ENCODE data around the gene CRIM1.

CRIM1 gene

DNA sequence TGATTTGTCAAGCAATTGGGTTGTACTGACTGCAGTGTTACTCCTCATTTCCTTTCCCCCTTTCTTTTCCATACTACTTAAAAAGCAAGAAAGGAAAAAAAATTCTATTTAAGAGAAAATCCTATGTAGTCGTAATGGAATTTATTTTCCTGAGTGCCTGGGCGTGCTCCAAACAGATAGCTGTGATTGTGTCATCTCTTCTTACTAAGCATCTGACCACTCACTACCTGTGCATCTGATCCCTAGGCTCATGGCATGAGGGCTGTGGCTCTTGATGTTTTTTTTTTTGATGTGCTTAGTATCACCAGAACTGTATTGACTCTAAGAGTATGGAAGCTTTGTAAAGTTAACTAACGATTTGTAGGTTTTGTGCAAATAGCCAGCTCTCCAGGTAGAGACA, 19.0 kb downstream of the CRIM1 start:
- no peak for DNase-seq (ENCODE audit: low read depth)

DNA sequence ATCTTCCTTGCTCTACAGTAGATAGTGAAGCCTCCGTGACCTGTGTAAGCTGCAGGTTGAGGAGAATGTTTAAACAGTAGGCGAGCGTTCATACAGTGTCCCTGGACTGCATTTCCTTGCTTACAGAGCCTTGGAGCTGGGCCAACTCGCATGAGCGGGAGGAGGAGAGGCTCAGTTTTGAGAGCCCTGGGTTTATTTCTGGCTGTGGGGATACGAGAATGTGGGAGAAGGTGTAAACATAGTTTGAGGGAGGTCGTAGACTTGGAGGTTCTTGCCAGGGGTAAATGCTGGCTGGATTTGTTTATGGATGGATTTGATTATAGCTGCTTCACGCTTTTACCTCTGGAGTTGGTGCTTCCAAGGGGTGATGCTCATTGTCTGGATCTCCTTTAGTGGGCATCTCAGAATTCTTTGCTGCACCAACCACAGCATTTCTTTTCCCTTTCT, 20.8 kb downstream of the CRIM1 start:
- DNase-seq (ENCODE audit: low read depth), result no peak

DNA sequence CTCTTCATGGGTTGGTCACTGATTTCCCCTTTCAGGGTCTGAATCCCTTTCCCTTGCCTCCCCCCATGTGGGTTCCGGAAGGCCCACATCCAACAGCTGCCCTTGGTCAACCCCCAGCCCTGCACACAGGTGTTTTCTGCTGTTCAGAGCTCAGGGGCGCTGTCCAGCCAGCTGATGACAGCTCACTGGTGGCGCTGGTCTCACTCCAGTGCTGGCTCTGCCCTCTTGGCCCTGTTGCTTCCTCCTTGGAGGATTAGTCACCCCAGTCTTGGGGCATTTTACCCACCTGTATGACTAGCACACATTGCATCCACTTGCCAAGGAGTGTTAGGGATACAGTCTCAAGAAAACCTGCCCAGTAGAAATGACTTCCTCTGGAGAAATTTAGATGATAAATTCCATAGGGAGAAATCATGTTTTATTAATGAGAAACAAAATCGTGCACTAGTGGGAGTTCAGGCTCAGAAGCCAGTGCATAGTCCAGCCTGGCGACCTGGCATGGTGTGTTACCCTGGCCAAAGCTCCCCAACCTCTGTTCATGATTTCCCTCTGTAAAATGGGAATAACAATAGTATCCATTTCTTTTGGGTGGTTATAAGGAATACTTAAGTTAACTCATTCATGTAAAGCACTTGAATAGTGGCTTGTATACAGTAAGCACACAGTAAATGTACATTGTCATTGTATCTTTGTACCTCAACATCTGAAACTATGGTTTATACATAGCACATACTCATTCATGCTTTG, 21.6 kb downstream of the CRIM1 start:
- DNase-seq (ENCODE audit: low read depth), result no peak

DNA sequence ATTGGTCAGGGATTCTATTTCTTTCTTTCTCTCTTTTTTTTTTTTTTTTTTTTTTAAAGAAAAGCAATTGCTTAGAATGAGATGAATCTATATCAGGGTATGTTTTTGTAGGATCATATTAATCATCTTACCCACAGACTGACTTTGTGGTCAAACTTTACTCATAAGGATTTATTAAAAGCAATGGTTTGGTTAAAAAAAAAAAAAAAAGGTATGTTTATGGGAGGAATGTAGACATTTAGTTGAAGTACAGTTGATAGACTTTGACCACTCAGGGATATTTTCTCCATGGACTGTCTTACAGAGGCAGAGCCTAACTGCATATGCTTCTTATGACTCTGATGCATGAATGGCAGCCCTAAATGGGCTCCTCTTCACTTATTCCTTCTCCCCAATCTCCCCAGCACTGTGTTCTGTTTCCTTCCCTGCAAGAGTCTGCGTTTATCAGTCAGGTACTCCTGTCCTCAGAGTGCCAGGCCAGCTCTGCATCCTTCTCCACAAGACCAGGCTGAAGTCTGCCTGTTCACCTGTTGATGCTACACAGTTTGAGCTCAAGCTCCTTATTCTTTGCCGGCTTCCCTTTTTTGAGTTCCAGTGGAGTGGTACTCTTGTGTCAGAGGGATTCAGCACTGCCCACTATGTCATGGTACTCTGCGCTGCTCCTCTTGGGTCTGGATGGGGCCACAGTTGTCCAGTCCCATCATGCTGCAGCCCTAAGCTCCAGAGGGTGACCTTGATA, 24.3 kb downstream of the CRIM1 start:
- no peak for DNase-seq (ENCODE audit: low read depth)

DNA sequence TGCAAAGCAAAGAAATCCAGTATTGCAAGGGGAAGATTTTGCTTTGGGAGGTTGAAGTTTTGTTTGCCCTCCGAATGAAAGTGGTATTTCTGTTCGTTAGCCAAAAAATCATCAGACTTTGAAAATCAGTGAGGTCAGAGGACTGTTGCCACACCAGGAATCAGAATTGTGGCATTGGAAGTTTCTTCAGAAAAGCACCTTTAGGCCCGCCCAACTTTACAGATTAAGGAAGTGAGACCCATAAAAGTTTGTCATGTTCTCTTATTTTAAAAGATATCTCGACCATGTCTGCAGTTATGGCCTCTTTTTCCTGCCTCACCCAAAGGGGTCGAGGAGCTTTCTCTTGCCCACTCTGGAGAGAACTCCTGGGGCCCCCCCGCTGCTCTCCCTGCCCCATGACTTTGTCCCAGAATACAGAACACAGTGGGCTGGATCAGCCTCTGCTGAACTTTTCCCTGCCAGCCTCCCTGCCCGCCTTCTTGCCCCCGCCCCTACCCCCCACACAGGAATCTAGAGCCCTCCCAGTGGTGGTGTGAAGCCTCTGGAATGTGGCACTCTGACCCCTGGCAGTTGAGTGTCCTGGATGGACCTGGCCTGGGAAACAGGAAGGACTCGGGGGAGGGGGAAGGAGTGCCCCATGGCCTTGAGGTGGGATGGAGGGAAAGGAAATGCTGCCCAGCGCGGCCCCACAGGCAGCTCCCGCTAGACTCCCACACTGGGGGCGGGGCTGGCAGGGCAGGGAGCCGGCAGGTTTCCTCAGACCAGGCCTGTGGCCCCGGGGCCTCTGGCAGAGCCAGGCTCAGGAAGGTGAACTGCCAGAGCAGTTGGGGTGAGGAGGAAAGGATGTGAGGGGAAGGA, 25.3 kb downstream of the CRIM1 start:
- no peak for DNase-seq (ENCODE audit: low read depth)

DNA sequence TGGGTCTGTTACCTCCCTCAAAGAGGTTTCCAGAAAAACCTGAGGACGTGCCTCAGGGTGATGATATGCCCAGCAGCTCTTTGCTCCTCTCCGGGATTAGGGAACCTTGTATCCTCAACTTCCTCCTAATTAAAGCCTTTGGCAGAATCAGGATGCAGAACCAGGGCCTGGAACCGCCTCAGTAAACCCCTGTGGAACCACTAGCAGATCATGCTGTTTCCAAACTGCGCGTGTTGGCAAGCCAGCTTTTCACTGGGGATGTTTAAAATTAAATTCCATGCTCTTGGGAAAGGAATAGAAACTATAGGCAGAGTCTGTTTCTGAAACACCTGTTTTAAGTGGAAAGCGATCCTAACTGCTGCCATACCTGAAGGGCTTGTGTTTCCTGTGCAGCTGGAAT, 26.4 kb downstream of the CRIM1 start:
- no peak for DNase-seq (ENCODE audit: low read depth)

DNA sequence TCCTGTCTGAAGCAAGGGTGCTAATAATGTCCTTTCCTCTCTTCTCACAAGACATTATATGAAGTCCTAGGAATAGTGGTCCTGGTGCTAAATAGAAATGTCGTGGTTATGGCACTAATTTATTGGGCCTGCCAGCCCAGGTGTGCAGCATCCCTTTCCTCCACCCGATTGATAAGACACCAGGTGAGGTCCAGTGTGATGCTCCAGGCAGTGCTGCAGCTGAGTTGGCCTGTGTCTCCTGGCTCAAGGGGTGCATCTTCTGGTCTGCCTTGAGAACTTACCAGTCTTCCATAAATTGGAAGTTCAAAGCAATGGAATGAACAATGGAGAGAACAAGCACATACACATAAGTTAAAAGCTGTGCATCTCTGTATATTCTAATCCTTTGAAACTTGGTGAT, 26.9 kb downstream of the CRIM1 start:
- DNase-seq (ENCODE audit: low read depth), result no peak

DNA sequence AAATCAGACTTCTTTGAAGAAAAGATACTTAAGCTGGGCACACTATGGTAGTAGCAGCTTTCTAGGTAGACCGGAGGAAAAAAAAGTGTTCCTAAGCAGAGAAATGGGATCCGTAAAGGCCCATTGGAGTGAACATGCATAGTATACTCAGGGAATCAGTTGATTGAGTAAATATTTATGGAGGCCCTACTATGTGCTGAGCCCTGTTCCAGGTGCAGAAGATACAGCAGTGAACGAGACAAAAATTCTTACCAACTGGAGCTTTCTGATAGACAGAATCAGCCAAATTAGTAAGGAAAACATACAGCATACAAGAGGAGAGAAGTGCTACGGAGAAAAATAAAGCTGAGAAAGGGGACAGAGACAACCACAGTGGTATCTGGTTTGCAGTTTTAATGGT, 28.1 kb downstream of the CRIM1 start:
- DNase-seq (ENCODE audit: low read depth), result no peak

DNA sequence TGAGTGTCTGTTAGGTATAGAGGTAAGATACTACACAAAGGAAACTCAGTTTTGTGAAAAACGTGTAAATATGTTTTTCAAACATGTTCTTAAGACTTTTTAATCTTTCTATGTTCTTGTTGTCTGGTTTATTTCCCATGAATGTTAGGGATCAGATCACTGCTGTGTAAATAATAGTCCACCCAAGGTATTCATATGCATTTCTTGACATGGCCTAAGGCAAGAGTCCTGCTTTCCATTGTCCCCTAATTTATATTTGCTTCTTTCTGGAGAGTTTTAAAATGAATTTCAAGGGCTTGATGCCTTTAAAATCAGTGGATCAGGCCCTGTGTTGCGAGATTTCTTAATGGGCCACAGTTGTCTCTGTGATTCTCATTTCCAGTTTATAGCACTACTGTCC, 28.9 kb downstream of the CRIM1 start:
- DNase-seq (ENCODE audit: low read depth), result no peak

DNA sequence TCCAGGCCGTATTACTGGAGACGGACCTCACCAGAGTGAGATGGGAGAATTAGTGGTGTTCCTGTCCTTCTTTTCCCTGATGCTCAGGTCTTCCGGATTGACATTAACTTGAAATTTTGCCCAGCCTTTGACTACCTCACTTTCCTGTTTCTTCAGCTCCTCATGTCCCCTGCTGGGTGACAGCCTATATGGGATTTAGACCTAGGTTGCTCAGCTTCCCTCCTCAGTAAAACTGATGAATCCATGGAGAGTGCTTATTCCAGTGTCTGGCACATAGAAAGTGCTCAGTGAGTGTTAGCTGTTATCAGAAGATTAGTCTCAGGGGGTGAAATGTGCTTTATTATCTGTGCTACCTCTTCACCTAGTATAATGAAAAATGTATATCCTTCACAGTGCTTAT, 30.0 kb downstream of the CRIM1 start:
- no peak for DNase-seq (ENCODE audit: low read depth)

DNA sequence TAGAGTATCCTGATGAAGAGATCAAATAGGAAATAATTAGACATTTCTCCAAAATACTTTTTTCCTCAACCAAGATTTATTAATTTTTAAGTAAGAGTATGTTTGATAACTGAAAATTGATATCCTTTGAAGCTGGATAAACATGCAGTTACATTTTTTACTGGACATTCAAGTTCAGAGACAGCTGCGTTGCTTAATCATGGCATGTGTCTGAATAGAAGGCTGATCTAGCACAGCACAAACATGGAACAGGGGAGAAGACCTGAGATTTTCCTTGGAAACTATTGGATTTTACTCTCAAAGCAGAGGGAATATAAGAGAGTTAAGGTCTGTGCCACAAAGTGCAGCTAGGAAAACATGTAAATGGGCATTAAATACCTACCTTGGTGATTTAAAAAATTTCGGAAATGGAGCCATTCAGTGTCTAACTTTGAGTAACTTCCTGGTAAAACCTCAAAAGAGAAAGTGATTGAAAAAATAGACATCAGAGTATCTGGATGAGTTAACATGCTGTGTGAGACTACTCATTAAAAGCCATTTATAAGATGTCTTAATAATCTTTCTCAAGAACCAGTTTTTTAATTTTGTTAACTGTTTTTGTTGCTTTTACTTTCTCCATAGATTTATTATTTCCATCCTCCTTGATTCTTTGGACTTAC, 31.8 kb downstream of the CRIM1 start:
- no peak for DNase-seq (ENCODE audit: low read depth)

DNA sequence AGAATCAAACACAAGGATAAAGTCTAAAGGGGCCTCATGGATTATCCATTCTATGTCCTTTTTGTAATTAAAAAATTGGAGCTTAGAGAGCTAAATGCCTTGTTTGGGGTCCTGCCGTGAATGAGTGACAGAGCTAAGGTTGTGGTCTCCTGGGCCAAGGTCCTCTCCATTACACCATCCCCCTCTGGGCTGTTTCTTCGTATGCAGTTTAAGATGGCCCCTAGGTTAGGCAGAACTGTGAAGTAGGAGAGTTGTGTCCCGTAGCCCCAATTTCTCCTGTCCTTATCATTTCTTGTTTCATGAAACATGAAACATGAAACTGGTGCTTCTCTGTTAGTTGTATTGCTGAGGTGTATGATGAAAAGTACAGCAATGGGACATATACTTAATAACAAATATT, 32.9 kb downstream of the CRIM1 start:
- no peak for DNase-seq (ENCODE audit: low read depth)

DNA sequence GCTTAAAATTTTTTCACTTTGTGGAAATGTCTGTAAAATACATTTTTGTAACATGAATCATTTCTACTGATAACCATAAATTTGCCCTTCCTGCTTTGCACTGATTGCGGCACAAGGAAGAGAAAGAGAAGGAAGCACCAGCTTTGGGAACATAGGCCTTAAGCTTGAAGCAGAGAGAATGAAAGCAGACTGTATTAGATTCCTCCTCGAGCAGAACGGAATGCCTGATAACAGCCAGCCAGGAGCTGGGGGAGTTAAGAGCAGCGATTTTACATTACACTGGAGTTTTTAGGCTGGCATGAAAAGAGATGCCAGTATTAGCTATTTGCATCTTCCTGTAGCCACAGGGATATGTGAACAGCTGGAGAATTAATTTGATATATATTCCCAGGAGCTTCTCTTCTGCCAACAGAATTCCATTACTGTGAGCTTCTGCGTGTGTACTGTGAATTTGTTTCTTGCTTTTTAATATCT, 33.5 kb downstream of the CRIM1 start:
- no peak for DNase-seq (ENCODE audit: low read depth)

DNA sequence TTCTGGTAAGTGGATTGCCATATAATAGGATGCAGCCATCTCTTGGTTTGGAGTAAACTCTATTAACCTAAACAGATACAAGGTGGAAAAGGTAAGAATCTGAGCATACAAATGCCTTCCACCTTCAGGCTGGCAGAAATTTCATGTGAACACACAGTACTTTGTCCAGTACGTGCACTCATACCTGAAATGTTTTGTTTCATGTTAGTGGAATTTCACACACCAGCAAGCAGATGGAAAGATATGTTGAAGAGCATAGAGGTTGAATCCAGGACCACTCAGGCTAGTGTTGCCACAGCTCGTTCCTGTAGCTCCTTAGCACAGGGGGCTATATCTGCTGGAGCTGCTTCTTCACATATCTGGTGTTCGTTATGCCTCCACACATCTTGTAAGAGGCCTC, 34.0 kb downstream of the CRIM1 start:
- DNase-seq (ENCODE audit: low read depth), result no peak

DNA sequence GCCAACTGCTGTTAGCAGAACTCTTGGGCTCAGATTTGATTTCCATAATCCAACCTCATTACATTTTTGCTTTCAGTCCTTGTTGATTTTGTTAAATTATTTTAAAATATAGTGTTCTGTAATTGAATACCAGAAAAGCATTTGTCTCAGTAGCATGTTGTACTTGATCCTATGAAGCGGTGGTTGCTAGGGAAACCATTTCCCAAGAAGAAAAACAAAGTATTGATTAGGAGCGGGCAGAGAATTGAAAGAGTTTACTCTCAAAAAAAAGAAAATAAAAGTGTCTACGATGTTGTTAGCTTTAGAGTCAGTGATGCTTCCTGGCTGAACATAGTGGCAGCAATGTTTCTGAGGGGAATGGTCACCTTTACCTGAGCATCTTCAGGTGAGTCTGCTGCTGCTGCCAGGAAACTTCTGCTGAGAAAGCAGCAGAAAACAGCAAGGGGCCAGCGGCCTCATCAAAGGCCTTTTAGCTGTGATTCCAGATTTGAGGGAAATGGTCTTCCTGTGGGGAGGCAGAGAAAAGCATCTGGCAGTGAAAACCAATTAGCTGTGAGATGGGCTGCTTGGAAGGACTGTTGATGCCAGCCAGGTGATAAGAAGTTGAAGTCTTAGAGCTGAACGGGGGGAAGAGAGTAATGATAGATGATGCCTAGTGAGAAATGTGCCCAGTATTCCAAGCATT, 37.1 kb downstream of the CRIM1 start:
- DNase-seq (ENCODE audit: low read depth), result no peak

DNA sequence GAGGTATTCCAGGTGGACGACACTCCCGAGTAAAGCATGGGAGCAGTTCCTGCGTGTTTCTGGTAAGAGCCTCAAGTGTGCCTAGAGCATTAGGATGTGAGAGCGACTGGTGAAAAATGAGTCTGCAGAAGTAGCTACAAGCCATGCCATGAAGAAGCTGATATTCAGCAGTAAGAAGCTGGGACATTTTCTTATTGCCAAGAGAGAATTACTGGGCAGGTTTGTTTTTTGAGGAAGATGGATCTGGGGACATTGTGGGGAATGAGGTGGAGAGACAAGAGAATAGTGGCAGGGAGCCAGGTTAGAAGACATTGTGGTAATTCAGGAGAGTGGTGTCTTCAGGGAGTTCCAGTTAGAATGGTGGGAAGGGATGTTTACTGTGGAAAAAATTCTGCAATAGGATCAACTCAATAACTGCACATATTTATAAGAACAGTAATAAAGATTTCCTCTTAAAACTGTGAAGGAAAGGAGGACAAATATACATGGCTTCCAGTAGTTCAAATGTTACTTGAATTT, 38.2 kb downstream of the CRIM1 start:
- no peak for DNase-seq (ENCODE audit: low read depth)

DNA sequence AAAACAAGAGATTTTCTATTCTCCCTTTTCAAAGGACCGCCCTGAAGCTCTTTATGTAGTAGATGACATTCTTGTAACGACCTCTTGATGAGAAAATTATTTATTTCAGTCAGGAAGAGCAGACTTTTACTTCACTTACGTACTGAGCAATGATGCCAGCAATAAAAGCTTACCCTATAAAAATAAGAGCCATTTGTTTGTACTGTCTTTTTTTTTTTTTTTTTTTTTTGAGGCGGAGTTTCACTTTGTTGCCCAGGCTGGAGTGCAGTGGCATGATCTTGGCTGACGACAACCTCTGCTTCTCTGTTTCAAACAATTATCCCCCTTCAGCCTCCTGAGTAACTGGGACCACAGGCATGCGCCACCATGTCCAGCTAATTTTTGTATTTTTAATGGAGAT, 39.2 kb downstream of the CRIM1 start:
- DNase-seq (ENCODE audit: low read depth), result no peak

DNA sequence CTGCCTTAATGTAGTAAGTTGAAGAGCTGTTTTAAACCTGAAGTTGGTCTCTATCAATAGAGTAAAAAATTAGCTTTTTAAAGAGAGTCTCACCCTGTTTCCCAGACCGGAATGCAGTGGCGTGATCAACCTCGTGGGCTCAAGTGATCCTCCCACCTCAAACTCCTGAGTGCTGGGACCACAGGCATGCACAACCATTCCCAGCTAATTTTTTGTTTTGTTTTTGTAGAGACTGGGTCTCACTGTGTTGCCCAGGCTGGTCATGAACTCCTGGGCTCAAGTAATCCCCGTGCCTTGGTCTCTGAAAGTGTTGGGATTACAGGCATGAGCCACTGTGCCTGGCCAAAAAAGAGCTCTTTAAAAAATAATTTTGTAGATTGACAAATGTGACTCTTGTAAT, 40.3 kb downstream of the CRIM1 start:
- no peak for DNase-seq (ENCODE audit: low read depth)

DNA sequence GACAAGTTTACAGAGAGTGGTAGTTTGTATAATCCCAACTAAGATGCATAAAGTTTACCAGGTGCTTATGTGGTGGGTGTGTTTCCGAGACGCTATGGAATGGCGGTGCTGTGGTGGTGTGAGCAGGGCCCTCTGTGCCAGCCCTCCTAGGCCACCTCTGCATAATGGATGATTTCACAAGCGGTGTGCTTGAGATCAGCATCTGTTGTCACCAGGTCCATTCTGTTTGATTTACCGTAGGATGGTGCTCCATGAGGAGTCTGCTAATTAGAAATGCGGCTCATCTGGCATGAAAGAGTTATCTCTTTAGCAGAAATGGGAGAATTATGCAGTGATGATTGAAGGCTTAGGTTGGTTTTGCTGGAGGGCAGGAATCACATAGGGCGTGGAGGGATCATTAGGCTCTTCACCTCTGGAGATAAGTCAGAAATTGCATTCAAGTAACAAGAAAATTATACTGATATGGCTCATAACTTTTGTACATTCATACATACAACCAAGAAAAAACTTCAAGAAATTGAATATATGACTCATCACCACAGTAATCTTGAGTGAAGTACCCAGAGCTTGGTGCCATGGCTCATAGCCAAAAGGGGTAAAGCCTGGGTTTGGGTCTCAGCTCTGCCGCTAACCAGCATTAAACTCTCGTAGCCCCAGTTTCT, 41.4 kb downstream of the CRIM1 start:
- no peak for DNase-seq (ENCODE audit: low read depth)

DNA sequence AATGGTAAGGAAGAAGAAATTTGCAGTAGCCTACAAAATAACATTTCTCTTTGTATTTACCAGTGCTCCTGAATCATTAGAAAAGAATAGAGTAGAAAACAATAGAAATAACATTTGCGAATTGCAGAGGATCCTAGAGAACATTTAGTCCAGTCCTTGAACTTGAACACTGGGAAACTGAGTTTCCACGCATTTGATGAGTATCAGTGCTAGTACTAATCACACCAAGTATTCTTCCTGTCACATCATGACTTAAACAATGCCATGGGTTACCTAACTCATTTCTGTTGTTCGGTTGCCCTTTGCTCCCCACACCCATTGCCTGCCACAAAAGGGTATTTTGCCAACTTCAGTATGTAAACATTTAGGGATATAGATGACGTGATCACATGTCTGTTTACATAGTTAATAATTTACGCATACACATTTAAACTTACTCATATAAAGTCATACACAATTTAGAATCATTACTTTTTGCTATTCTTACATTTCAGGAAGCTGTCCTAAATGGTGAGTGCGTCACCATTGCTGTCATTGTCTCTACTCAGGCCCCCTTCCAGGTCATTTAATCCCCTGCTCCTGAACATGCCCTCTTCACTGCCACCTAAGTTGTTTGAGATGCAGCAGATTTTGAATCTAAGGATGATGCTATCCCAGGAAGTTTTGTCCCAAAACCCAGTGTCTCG, 42.3 kb downstream of the CRIM1 start:
- DNase-seq (ENCODE audit: low read depth), result no peak

Measured in non-pigmented ciliary epithelial cell (primary cell).